ENCODE results near the gene FAM153A.
"Not testable (repeated sequence)": the region's sequence is repeated elsewhere in the genome, so short reads cannot be mapped to it uniquely, and the experiment has no call there.

DNA sequence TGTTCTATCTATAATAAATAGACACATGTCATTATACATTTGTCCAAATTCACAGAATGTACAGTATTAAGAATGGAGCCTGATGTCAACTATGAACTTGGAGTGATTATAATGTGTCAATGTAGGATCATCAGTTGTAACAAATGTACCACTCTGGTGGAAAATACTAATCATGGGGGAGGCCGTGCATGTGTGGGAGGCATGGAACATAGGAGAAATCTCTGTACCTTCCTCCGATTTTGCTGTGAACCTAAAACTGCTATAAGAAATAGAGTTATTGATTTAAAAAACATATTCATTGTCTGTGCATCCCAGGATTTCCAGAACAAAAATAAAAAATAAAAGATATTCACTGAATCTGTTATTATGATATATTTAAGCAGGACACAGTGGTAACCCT lies 12.1 kb downstream of the FAM153A start:
- TF ChIP-seq, protein P1, sequence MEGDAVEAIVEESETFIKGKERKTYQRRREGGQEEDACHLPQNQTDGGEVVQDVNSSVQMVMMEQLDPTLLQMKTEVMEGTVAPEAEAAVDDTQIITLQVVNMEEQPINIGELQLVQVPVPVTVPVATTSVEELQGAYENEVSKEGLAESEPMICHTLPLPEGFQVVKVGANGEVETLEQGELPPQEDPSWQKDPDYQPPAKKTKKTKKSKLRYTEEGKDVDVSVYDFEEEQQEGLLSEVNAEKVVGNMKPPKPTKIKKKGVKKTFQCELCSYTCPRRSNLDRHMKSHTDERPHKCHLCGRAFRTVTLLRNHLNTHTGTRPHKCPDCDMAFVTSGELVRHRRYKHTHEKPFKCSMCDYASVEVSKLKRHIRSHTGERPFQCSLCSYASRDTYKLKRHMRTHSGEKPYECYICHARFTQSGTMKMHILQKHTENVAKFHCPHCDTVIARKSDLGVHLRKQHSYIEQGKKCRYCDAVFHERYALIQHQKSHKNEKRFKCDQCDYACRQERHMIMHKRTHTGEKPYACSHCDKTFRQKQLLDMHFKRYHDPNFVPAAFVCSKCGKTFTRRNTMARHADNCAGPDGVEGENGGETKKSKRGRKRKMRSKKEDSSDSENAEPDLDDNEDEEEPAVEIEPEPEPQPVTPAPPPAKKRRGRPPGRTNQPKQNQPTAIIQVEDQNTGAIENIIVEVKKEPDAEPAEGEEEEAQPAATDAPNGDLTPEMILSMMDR (IDR thresholded peaks at IDR 0.05) = not testable (repeated sequence)
- not testable (repeated sequence) for TF ChIP-seq POLR2AphosphoS5, POLR2A, EP300 (IDR thresholded peaks at IDR 0.05)

Data from sigmoid colon (tissue), 4 donors.